ENCODE results near the gene RFC4. TPM values are rescaled to one million over a fixed set of nuclear protein-coding genes. Genes with fewer than 3 reads are reported as not detected.

The RFC4 gene
- total and polyA plus RNA-seq, 3 donors from 2014 or later, result 25.1 to 30.1 (median 26.2) TPM

DNA sequence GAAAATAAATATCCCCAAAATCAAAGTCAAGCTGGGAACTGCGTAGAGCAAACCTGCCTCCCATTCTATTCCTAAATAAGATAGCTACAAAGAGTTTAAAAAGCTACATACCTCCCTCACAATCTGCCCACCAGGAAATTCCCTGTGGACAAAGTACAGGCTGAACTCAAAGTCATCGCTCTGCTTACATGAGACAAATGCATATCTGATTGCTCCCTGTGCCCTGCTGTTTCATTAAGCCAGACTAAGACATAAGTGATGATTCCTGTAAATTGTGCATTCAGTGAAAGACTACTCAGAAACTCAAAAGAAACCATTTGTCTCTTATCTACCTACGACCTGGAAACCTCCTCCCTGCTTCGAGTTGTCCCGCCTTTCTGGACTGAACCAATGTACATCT lies 51.4 kb downstream of the RFC4 start:
- Histone ChIP-seq H3K4me3 (no peak overlapping the region), H3K4me1 (no peaks in the 10 kb centered on the region), H3K36me3 (ENCODE audit: low read depth, missing control alignments) (no peaks in the 10 kb centered on the region), H3K27ac (no peak overlapping the region), H3K9me3 (no peaks in the 10 kb centered on the region), H3K27me3 (no peaks in the 10 kb centered on the region)
- DNase-seq, result no peak
- WGBS, 2 donors, result 76 to 80% methylated on average over 5 of the region's 5 CpGs
- intact Hi-C loops (cut with DNase I; ENCODE audit: low total_unique reads), result no loop called here
- TF ChIP-seq POLR2A (IDR thresholded peaks at IDR 0.05) (no peak), CTCF (IDR thresholded peaks at IDR 0.05) (no peak)

DNA sequence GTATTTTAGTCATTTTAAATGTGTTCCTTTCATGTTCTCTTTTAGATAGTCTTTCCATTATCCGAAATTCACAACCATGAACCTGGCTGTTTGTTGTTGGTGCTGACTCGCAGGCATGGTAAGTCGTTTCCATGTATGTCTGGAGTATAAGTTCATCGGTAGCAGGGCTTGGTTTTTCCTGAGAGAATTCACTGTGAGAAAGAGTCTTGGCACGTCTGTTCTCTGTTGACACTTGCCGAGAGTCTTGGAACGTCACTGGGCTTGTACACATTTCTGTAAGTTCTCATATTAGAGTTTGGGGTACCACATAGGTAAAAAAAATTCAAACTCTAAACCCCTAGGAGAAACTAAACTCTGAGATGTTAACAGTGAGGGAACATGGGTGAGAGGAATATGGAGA lies 52.3 kb downstream of the RFC4 start:
- Histone ChIP-seq H3K27ac (no peak overlapping the region), H3K36me3 (ENCODE audit: low read depth, missing control alignments) (no peaks in the 10 kb centered on the region), H3K4me1 (no peaks in the 10 kb centered on the region), H3K9me3 (no peaks in the 10 kb centered on the region), H3K27me3 (no peaks in the 10 kb centered on the region), H3K4me3 (no peak overlapping the region)
- intact Hi-C loops (cut with DNase I; ENCODE audit: low total_unique reads), result no loop called here
- WGBS, 2 donors, result 81 to 86% methylated on average over 7 of the region's 7 CpGs
- TF ChIP-seq POLR2A (IDR thresholded peaks at IDR 0.05), result no peak
- no peak for TF ChIP-seq CTCF (IDR thresholded peaks at IDR 0.05)
- DNase-seq, result no peak

GRCh38 chr3:186751480-186751879 lies 54.8 kb downstream of the RFC4 start:
- no peak overlapping the region for H3K27ac ChIP-seq
- intact Hi-C loops (cut with DNase I; ENCODE audit: low total_unique reads), result no loop called here
- H3K27me3 ChIP-seq, result no peaks in the 10 kb centered on the region
- no peak for TF ChIP-seq CTCF (IDR thresholded peaks at IDR 0.05)
- no peak for TF ChIP-seq POLR2A (IDR thresholded peaks at IDR 0.05)
- no peak for DNase-seq
- no peaks in the 10 kb centered on the region for H3K36me3 ChIP-seq (ENCODE audit: low read depth, missing control alignments)
- no peaks in the 10 kb centered on the region for H3K9me3 ChIP-seq
- no peak overlapping the region for H3K4me3 ChIP-seq
- WGBS, 2 donors, result 57 to 83% methylated on average over 3 of the region's 3 CpGs
- H3K4me1 ChIP-seq, result no peaks in the 10 kb centered on the region

- no peak overlapping the region for H3K27ac ChIP-seq
- no peaks in the 10 kb centered on the region for H3K4me1 ChIP-seq
- 90 to 91% methylated on average over 2 of the region's 2 CpGs for WGBS, 2 donors
- TF ChIP-seq POLR2A (IDR thresholded peaks at IDR 0.05) (no peak), CTCF (IDR thresholded peaks at IDR 0.05) (no peak)
- no peaks in the 10 kb centered on the region for H3K36me3 ChIP-seq (ENCODE audit: low read depth, missing control alignments)
- DNase-seq, result no peak
- H3K27me3 ChIP-seq, result no peaks in the 10 kb centered on the region
- H3K9me3 ChIP-seq, result no peaks in the 10 kb centered on the region
- intact Hi-C loops (cut with DNase I; ENCODE audit: low total_unique reads), result no loop called here
- H3K4me3 ChIP-seq, result no peak overlapping the region
Measured at GRCh38 chr3:186750316-186750715, 56.0 kb downstream of the RFC4 start.

DNA sequence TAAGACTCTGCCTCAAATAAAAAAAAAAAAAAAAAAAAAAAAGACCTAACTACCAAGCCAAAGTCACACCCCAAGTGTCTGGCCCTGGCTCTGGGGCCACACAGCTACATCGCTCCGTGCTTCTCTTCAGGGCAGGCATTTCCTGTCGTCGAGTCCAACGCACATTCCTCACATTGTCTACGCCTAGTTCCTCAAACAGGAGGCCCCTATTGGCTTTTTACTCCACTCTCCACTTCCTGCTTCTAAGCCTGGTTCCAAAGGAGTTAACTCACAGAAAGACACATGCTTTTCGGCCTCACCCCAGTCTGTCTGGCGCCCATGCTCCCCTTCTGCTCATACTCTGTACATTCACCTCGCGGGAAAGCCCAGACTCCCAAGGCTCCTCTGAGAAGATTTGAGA lies 60.3 kb downstream of the RFC4 start:
- Histone ChIP-seq H3K36me3 (ENCODE audit: low read depth, missing control alignments) (no peaks in the 10 kb centered on the region), H3K4me3 (no peak overlapping the region), H3K9me3 (no peaks in the 10 kb centered on the region), H3K27me3 (no peaks in the 10 kb centered on the region), H3K4me1 (no peaks in the 10 kb centered on the region), H3K27ac (no peak overlapping the region)
- DNase-seq, result peak; percentile 19
- TF ChIP-seq CTCF (IDR thresholded peaks at IDR 0.05), result no peak
- no peak for TF ChIP-seq POLR2A (IDR thresholded peaks at IDR 0.05)
- intact Hi-C loops (cut with DNase I; ENCODE audit: low total_unique reads), result no loop called here
- WGBS, 2 donors, result 25 to 37% methylated on average over 10 of the region's 10 CpGs
